Endothelial cell of umbilical vein (primary cell): ENCODE data around the gene EBF4.

Experiments used
- EZH2 ChIP-seq: IDR thresholded peaks from 2 replicates; pipeline ENCODE4 v1.6.1; 2012; ENCODE audit warnings: borderline replicate concordance, low read depth, mild to moderate bottlenecking, moderate library complexity, low read length, inconsistent platforms; ENCODE audit not compliant: severe bottlenecking
- FOS ChIP-seq: IDR thresholded peaks from 2 replicates; pipeline ENCODE4 v1.6.1; 2011; ENCODE audit warnings: mild to moderate bottlenecking, low read length, moderate library complexity, borderline replicate concordance; ENCODE audit not compliant: insufficient read depth
- GATA2 ChIP-seq: IDR thresholded peaks from 2 replicates; pipeline ENCODE4 v1.7.0; 2011; ENCODE audit warnings: low read depth, mild to moderate bottlenecking, moderate library complexity, mixed read lengths, low read length; ENCODE audit not compliant: insufficient read length, insufficient read depth
- JUN ChIP-seq: IDR thresholded peaks from 2 replicates; pipeline ENCODE4 v1.6.1; 2011; ENCODE audit warnings: borderline replicate concordance, low read depth; ENCODE audit not compliant: insufficient read length, insufficient read depth
- MAX ChIP-seq: IDR thresholded peaks from 2 replicates; pipeline ENCODE4 v1.6.1; 2011; ENCODE audit not compliant: insufficient read depth, insufficient read length
- MYC ChIP-seq: IDR thresholded peaks from one replicate; pipeline ENCODE4 v1.6.1; 2011; ENCODE audit warnings: mild to moderate bottlenecking, low read depth, low read length
- POLR2A ChIP-seq: IDR thresholded peaks from 2 replicates; pipeline ENCODE4 v1.6.1; 2012; ENCODE audit warnings: low read depth, mild to moderate bottlenecking, control low read depth, low read length
- POLR2AphosphoS5 ChIP-seq: IDR thresholded peaks from 2 replicates; pipeline ENCODE4 v1.6.1; 2012; ENCODE audit warnings: low read depth, mild to moderate bottlenecking, control low read depth, low read length, moderate library complexity; ENCODE audit not compliant: insufficient read depth
- TF ChIP-seq, protein P1 (sequence below), 2 donors: IDR thresholded peaks; 1 replicate in 1 of 2; 2 replicates in 1 of 2; pipeline ENCODE4 v1.5.1; 2011; ENCODE audit warnings: low read length in 2 of 2, mild to moderate bottlenecking in 2 of 2, moderate library complexity in 2 of 2, control low read depth in 1 of 2, inconsistent platforms in 1 of 2, low read depth in 1 of 2; ENCODE audit not compliant: insufficient read depth in 1 of 2; ENCODE audit errors: extremely low read depth in 1 of 2

DNA sequence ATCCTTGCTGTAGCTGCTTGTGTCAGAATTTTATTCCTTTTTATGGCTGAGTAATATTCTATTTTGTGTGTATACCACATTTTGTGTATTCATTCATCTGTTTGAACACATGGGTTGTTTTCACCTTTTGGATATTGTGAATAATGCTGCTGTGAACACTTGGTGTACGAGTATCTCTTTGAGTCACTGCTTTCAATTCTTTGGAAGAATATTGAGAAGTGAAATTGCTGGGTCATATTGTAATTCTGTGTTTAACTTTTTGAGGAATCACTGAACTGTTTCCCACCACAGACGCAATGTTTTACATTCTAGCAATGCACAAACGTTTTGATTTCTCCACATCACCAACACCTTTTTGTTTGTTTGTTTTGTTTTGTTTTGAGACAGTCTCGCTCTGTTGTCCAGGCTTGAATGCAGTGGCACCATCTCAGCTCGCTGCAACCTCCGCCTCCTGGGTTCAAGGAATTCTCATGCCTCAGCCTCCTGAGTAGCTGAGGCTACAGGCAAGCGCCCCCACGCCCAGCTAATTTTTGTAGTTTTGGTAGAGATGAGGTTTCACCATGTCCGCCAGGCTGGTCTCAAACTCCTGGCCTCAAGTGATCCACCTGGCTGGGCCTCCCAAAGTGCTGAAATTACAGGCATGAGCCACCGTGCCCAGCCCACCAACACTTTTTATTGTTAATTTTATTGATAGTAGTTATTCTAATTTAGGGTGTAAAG is 86.2 kb downstream of the EBF4 start:
- TF ChIP-seq POLR2A (no peak), EZH2 (no peak), MYC (no peak), MAX (no peak), POLR2AphosphoS5 (no peak), JUN (no peak), FOS (no peak), GATA2 (no peak)
- TF ChIP-seq, protein P1, sequence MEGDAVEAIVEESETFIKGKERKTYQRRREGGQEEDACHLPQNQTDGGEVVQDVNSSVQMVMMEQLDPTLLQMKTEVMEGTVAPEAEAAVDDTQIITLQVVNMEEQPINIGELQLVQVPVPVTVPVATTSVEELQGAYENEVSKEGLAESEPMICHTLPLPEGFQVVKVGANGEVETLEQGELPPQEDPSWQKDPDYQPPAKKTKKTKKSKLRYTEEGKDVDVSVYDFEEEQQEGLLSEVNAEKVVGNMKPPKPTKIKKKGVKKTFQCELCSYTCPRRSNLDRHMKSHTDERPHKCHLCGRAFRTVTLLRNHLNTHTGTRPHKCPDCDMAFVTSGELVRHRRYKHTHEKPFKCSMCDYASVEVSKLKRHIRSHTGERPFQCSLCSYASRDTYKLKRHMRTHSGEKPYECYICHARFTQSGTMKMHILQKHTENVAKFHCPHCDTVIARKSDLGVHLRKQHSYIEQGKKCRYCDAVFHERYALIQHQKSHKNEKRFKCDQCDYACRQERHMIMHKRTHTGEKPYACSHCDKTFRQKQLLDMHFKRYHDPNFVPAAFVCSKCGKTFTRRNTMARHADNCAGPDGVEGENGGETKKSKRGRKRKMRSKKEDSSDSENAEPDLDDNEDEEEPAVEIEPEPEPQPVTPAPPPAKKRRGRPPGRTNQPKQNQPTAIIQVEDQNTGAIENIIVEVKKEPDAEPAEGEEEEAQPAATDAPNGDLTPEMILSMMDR (IDR thresholded peaks at IDR 0.05; ENCODE audit: extremely low read depth in 1 of 2, insufficient read depth in 1 of 2, low read depth in 1 of 2, low read length in 2 of 2): no peak
